H54 (cell line): Measurements from ENCODE around the gene PPDPF.
"Not testable (repeated sequence)": the region's sequence is repeated elsewhere in the genome, so short reads cannot be mapped to it uniquely, and the experiment has no call there.

Experiments used
- DNase-seq: peaks from one replicate; pipeline ENCODE4 v3.0.0; 2011; ENCODE audit warnings: low spot score, mixed read lengths; ENCODE audit not compliant: insufficient read length
- FAIRE-seq: peaks from 3 replicates; lab custom pipeline; 2011; peaks lifted over from hg19 to GRCh38; lab: Jason Lieb, UNC
- POLR2A ChIP-seq: IDR thresholded peaks from 2 replicates; pipeline ENCODE4 v1.6.1; 2011; ENCODE audit warnings: low read depth, mild to moderate bottlenecking, low read length

The PPDPF gene

GRCh38 chr20:63564036-63564810, 43.7 kb downstream of the PPDPF start:
- FAIRE-seq (no peak), DNase-seq (no peak)

GRCh38 chr20:63565021-63565698, 44.6 kb downstream of the PPDPF start:
- FAIRE-seq (no peak), DNase-seq (no peak)

More at GRCh38 chr20:63564036-63564810, 43.7 kb downstream of the PPDPF start:
- no peak for TF ChIP-seq POLR2A

GRCh38 chr20:63565699-63566335, 45.3 kb downstream of the PPDPF start:
- no peak for FAIRE-seq
- TF ChIP-seq POLR2A = no peak
- no peak for DNase-seq

More at GRCh38 chr20:63565021-63565698, 44.6 kb downstream of the PPDPF start:
- TF ChIP-seq POLR2A = no peak

- TF ChIP-seq POLR2A = no peak
- no peak for DNase-seq
- FAIRE-seq = no peak
Observed at GRCh38 chr20:63566395-63567135, 46.0 kb downstream of the PPDPF start.

GRCh38 chr20:63567136-63567385, 46.5 kb downstream of the PPDPF start:
- no peak for FAIRE-seq
- TF ChIP-seq POLR2A = no peak
- DNase-seq = no peak

- no peak for FAIRE-seq
- TF ChIP-seq POLR2A = no peak
- DNase-seq = no peak
Observed at GRCh38 chr20:63567386-63568169, 47.0 kb downstream of the PPDPF start.

GRCh38 chr20:63568170-63568981, 47.8 kb downstream of the PPDPF start:
- FAIRE-seq = no peak
- TF ChIP-seq POLR2A = no peak
- no peak for DNase-seq

- TF ChIP-seq POLR2A = no peak
- FAIRE-seq (no peak), DNase-seq (no peak)
Observed at GRCh38 chr20:63568986-63569949, 48.7 kb downstream of the PPDPF start.

GRCh38 chr20:63570281-63571086, 49.9 kb downstream of the PPDPF start:
- no peak for DNase-seq
- FAIRE-seq = no peak
- TF ChIP-seq POLR2A = no peak

- DNase-seq, FAIRE-seq: not testable (repeated sequence)
Observed at GRCh38 chr20:63571087-63571478, 50.5 kb downstream of the PPDPF start.
